ENCODE measurements around the gene ST3GAL3. TPM values are rescaled to one million over a fixed set of nuclear protein-coding genes. Genes with fewer than 3 reads are reported as not detected.

Gene ST3GAL3
- total RNA-seq, 1 donor from 2014 or later: 13.6 TPM

DNA sequence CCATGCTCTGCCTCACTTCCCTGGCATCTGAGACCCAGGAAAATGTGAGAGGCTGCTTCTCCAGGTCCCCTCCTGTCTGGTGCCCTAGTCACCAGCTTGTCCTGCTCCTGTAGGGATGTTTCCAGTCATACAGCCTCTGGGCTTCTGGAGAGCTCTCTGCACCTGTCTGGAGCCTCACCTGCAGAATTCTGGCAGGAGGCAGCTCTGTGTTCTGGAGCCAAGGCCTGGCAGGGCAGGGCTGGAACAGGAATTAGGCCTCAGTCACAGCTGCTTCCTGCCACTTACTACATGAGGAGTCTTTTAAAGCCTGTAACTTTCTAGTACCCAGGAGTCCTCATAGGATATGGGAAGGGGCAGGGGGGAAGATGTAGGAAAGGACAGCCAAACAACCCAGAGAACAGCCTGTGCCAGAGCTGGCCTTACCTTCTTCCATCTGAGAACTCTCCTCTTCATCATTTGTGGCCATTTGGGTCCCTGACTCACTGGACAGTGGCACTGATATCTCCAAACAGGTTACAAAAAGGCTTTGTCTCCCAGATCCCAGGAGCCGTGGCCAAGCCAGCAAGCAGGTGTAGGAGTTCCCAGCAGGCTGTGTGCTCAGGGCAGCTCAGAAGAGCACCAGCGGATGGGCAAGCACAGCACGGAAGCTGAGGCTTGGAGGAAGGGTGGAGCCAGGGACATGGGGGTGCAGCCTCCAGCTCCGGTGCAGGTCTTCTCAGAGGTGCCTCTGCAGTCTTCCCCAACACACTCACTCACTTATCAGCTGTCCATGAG is 194.9 kb downstream of the ST3GAL3 start:
- no peaks in the 10 kb centered on the region for H3K9me3 ChIP-seq (ENCODE audit: low read depth)

GRCh38 chr1:43904660-43905551 is 197.6 kb downstream of the ST3GAL3 start:
- no peaks in the 10 kb centered on the region for H3K9me3 Mint-ChIP-seq
- Histone ChIP-seq H4K20me1 (ENCODE audit: low read depth) (no peaks in the 10 kb centered on the region), H3K4me2 (no peak overlapping the region), H3K4me3 (no peak overlapping the region), H3K27ac (no peak overlapping the region), H2AFZ (replicated peaks) (no peak overlapping the region), H3K27me3 (no peaks in the 10 kb centered on the region), H3K36me3 (no peaks in the 10 kb centered on the region), H3F3A (ENCODE audit: low read depth) (no peaks in the 10 kb centered on the region), H3K4me1 (no peaks in the 10 kb centered on the region), H3K9ac (no peak overlapping the region), H3K79me2 (ENCODE audit: low read depth) (no peaks in the 10 kb centered on the region), H3K9me3 (ENCODE audit: low read depth) (no peaks in the 10 kb centered on the region)
- H3K27ac Mint-ChIP-seq: no peak overlapping the region
- H3K4me1 Mint-ChIP-seq: no peaks in the 10 kb centered on the region
- TF ChIP-seq EZH2phosphoT487 (IDR thresholded peaks at IDR 0.05) (no peak), EZH2 (IDR thresholded peaks at IDR 0.05) (no peak)
- TF ChIP-seq, protein P1, sequence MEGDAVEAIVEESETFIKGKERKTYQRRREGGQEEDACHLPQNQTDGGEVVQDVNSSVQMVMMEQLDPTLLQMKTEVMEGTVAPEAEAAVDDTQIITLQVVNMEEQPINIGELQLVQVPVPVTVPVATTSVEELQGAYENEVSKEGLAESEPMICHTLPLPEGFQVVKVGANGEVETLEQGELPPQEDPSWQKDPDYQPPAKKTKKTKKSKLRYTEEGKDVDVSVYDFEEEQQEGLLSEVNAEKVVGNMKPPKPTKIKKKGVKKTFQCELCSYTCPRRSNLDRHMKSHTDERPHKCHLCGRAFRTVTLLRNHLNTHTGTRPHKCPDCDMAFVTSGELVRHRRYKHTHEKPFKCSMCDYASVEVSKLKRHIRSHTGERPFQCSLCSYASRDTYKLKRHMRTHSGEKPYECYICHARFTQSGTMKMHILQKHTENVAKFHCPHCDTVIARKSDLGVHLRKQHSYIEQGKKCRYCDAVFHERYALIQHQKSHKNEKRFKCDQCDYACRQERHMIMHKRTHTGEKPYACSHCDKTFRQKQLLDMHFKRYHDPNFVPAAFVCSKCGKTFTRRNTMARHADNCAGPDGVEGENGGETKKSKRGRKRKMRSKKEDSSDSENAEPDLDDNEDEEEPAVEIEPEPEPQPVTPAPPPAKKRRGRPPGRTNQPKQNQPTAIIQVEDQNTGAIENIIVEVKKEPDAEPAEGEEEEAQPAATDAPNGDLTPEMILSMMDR (IDR thresholded peaks at IDR 0.05): no peak
- H3K27me3 Mint-ChIP-seq (ENCODE audit: insufficient read depth, low read depth): peaks cover 7% of the 10 kb centered on the region
- peaks cover 2% of the 10 kb centered on the region for H3K36me3 Mint-ChIP-seq
- no peak for DNase-seq (ENCODE audit: low spot score)
- H3K4me3 Mint-ChIP-seq: no peak overlapping the region

More for the DNA sequence above, 194.9 kb downstream of the ST3GAL3 start:
- no peaks in the 10 kb centered on the region for H3K4me1 ChIP-seq
- no peak overlapping the region for H3K27ac Mint-ChIP-seq
- no peak overlapping the region for H3K4me3 Mint-ChIP-seq
- peaks cover 7% of the 10 kb centered on the region for H3K27me3 Mint-ChIP-seq (ENCODE audit: insufficient read depth, low read depth)
- H3K27me3 ChIP-seq: no peaks in the 10 kb centered on the region
- H3K4me2 ChIP-seq: no peak overlapping the region
- H3K9me3 Mint-ChIP-seq: no peaks in the 10 kb centered on the region
- H2AFZ ChIP-seq (replicated peaks): no peak overlapping the region
- H3K4me1 Mint-ChIP-seq: no peaks in the 10 kb centered on the region
- DNase-seq (ENCODE audit: low spot score): no peak
- H3F3A ChIP-seq (ENCODE audit: low read depth): no peaks in the 10 kb centered on the region
- no peak overlapping the region for H3K4me3 ChIP-seq
- TF ChIP-seq EZH2 (IDR thresholded peaks at IDR 0.05) (no peak), EZH2phosphoT487 (IDR thresholded peaks at IDR 0.05) (no peak)
- TF ChIP-seq, protein P1 (IDR thresholded peaks at IDR 0.05): no peak
- peaks cover 6% of the 10 kb centered on the region for H3K36me3 Mint-ChIP-seq
- H3K36me3 ChIP-seq: no peaks in the 10 kb centered on the region
- no peaks in the 10 kb centered on the region for H4K20me1 ChIP-seq (ENCODE audit: low read depth)
- H3K27ac ChIP-seq: no peak overlapping the region
- no peaks in the 10 kb centered on the region for H3K79me2 ChIP-seq (ENCODE audit: low read depth)
- no peak overlapping the region for H3K9ac ChIP-seq

- Mint-ChIP-seq H3K36me3 (peaks cover 2% of the 10 kb centered on the region), H3K27me3 (ENCODE audit: insufficient read depth, low read depth) (peaks cover 6% of the 10 kb centered on the region), H3K4me1 (peaks cover 14% of the 10 kb centered on the region), H3K4me3 (no peak overlapping the region), H3K27ac (no peak overlapping the region), H3K9me3 (no peaks in the 10 kb centered on the region)
- no peak overlapping the region for H3K9ac ChIP-seq
- TF ChIP-seq, protein P1 (IDR thresholded peaks at IDR 0.05): no peak
- H3K4me1 ChIP-seq: peaks cover 15% of the 10 kb centered on the region
- no peak for DNase-seq (ENCODE audit: low spot score)
- no peaks in the 10 kb centered on the region for H3K79me2 ChIP-seq (ENCODE audit: low read depth)
- H3K9me3 ChIP-seq (ENCODE audit: low read depth): no peaks in the 10 kb centered on the region
- no peak overlapping the region for H3K4me2 ChIP-seq
- peaks cover 11% of the 10 kb centered on the region for H3F3A ChIP-seq (ENCODE audit: low read depth)
- no peak overlapping the region for H3K27ac ChIP-seq
- no peaks in the 10 kb centered on the region for H3K27me3 ChIP-seq
- no peak overlapping the region for H3K4me3 ChIP-seq
- H4K20me1 ChIP-seq (ENCODE audit: low read depth): peaks cover 9% of the 10 kb centered on the region
- no peak overlapping the region for H2AFZ ChIP-seq (replicated peaks)
- H3K36me3 ChIP-seq: no peaks in the 10 kb centered on the region
Measured at GRCh38 chr1:43908226-43908625, 200.9 kb downstream of the ST3GAL3 start.
